K562 (cell line): ENCODE results near the gene MYH6. TPM values are rescaled to one million over a fixed set of nuclear protein-coding genes. Genes with fewer than 3 reads are reported as not detected.

Experiments used
- ATAC-seq: fragments of 200-7000 bp; cut with Tn5 transposase; 3 replicates; pipeline ENCODE4 v1.9.1; 2020; ENCODE audit warnings: moderate library complexity
- BruUV-seq: library from RNA; stranded (reverse); fragments of 400-500 nt; replicated peaks from 2 replicates; lab custom pipeline; 2021; lab: Mats Ljungman, UMichigan
- CTCF ChIA-PET: fragments of 300-600 bp; formaldehyde crosslinking; extraction: SDS; loops from one replicate; lab custom pipeline; 2021; ENCODE audit warnings: low intra/inter-chr PET ratio; lab: Yijun Ruan, JAX
- POLR2A ChIA-PET: fragments of 300-600, 350-650 bp; sonication (Branson Sonifier 250); formaldehyde crosslinking; extraction: SDS; loops from one replicate; lab custom pipeline; 2021; ENCODE audit warnings: antibody characterized with exemption, inconsistent platforms; lab: Yijun Ruan, JAX
- DNase-seq, 4 experiments: peaks; one replicate each; pipeline versions ENCODE4 v3.0.0 to v3.0.0-alpha.2; 2011 to 2018; ENCODE audit warnings: low spot score in 3 of 4, mixed read lengths in 3 of 4; ENCODE audit errors: extremely low read depth in 1 of 4
- FAIRE-seq: peaks from 2 replicates; lab custom pipeline; 2011; peaks lifted over from hg19 to GRCh38; lab: Jason Lieb, UNC
- H2AFZ ChIP-seq: 2 replicates; pipeline ENCODE4 v1.6.0; 2011; ENCODE audit warnings: low read depth, low read length, control low read depth, inconsistent platforms
- H3K27ac ChIP-seq: fragments of 200-600 bp; 3 replicates; pipeline ENCODE4 v1.8.0; 2011; ENCODE audit warnings: low read depth, mild to moderate bottlenecking, control low read depth, inconsistent platforms, low read length, moderate library complexity, mixed read lengths; ENCODE audit errors: extremely low read depth
- H3K27me3 ChIP-seq, 2 experiments: fragments of 300-600 bp in 1 of 2; 2 replicates in 1 of 2; 3 replicates in 1 of 2; pipeline versions ENCODE4 v1.6.0 to v1.8.0; 2011; ENCODE audit warnings: inconsistent platforms in 2 of 2, low read length in 2 of 2, mild to moderate bottlenecking in 1 of 2, mixed read lengths in 1 of 2, moderate library complexity in 1 of 2; ENCODE audit not compliant: control insufficient read depth in 2 of 2, insufficient read depth in 2 of 2
- H3K36me3 ChIP-seq: fragments of 300-600 bp; 3 replicates; pipeline ENCODE4 v1.8.0; 2011; ENCODE audit warnings: mild to moderate bottlenecking, low read length, inconsistent platforms; ENCODE audit not compliant: control insufficient read depth, insufficient read depth
- H3K4me1 ChIP-seq, 2 experiments: fragments of 200-600 bp in 1 of 2; replicated peaks in 1 of 2; 2 replicates in 1 of 2; 3 replicates in 1 of 2; pipeline versions ENCODE4 v1.5.1 to v1.8.0; 2011; ENCODE audit warnings: inconsistent platforms in 2 of 2, low read length in 2 of 2, mild to moderate bottlenecking in 1 of 2, mixed read lengths in 1 of 2, moderate library complexity in 1 of 2; ENCODE audit not compliant: control insufficient read depth in 2 of 2, insufficient read depth in 2 of 2
- H3K4me2 ChIP-seq: 2 replicates; pipeline ENCODE4 v1.6.1; 2011; ENCODE audit warnings: low read length, control low read depth, inconsistent platforms, mixed read lengths; ENCODE audit not compliant: insufficient read depth
- H3K4me3 ChIP-seq: fragments of 200-600 bp; sonication (generic), shearing (Covaris generic); 2 replicates; pipeline ENCODE4 v1.5.1; 2016; ENCODE audit warnings: control low read depth, inconsistent platforms
- H3K79me2 ChIP-seq: fragments of 200-600 bp; 3 replicates; pipeline ENCODE4 v1.8.0; 2011; ENCODE audit warnings: low read length, inconsistent platforms; ENCODE audit not compliant: control insufficient read depth, insufficient read depth
- H3K9ac ChIP-seq, 2 experiments: 2 replicates each; pipeline versions ENCODE4 v1.6.0 to v1.6.1; 2011; ENCODE audit warnings: low read depth in 2 of 2, low read length in 2 of 2, control low read depth in 1 of 2, inconsistent platforms in 1 of 2, mild to moderate bottlenecking in 1 of 2, mixed read lengths in 1 of 2; ENCODE audit not compliant: insufficient read depth in 1 of 2
- H3K9me1 ChIP-seq: one replicate; pipeline ENCODE4 v1.6.0; 2011; ENCODE audit warnings: inconsistent platforms, mild to moderate bottlenecking, low read length, moderate library complexity; ENCODE audit not compliant: control insufficient read depth, insufficient read depth
- H3K9me3 ChIP-seq: replicated peaks from 2 replicates; pipeline ENCODE4 v1.5.1; 2011; ENCODE audit warnings: low read depth, low read length, inconsistent platforms; ENCODE audit not compliant: control insufficient read depth, insufficient read depth
- H4K20me1 ChIP-seq: replicated peaks from 2 replicates; pipeline ENCODE4 v1.6.1; 2011; ENCODE audit warnings: low read length, inconsistent platforms, mixed read lengths; ENCODE audit not compliant: control insufficient read depth, insufficient read depth
- ARID1B ChIP-seq: fragments of 450-650 bp; IDR thresholded peaks from 2 replicates; pipeline ENCODE4 v1.6.1; 2016; ENCODE audit warnings: antibody characterized with exemption, mild to moderate bottlenecking, inconsistent platforms
- HDAC8 ChIP-seq: fragments of 450-650 bp; IDR thresholded peaks from 2 replicates; pipeline ENCODE4 v1.6.1; 2016; ENCODE audit warnings: mild to moderate bottlenecking, missing genetic modification characterization, moderate library complexity, missing compliant biosample characterization
- JUNB ChIP-seq: fragments of 450-650 bp; formaldehyde crosslinking; conservative IDR thresholded peaks from 2 replicates; pipeline ENCODE4 v1.4.0; 2020; ENCODE audit warnings: mild to moderate bottlenecking
- KDM4B ChIP-seq, 2 experiments: fragments of 450-650 bp in 1 of 2; sonication (generic) in 1 of 2; IDR thresholded peaks; 2 replicates each; pipeline ENCODE4 v1.6.1; 2016 to 2017; ENCODE audit warnings: borderline replicate concordance in 2 of 2, antibody characterized with exemption in 1 of 2, low read depth in 1 of 2, mild to moderate bottlenecking in 1 of 2
- MCM5 ChIP-seq: fragments of 450-650 bp; IDR thresholded peaks from 2 replicates; pipeline ENCODE4 v1.6.1; 2016; ENCODE audit warnings: low read depth
- POLR2H ChIP-seq: IDR thresholded peaks from 2 replicates; pipeline ENCODE4 v1.6.1; 2016; ENCODE audit warnings: missing genetic modification characterization, low read depth, mild to moderate bottlenecking, control low read depth, missing compliant biosample characterization, moderate library complexity
- RBM34 ChIP-seq: fragments of 200-400 bp; formaldehyde crosslinking; IDR thresholded peaks from 2 replicates; pipeline ENCODE4 v1.6.1; 2018; ENCODE audit warnings: low read length, borderline replicate concordance; ENCODE audit not compliant: insufficient read depth
- THRA ChIP-seq: fragments of 450-650 bp; IDR thresholded peaks from 2 replicates; pipeline ENCODE4 v1.6.1; 2017; ENCODE audit warnings: mild to moderate bottlenecking, moderate library complexity
- UBTF ChIP-seq, 2 experiments: IDR thresholded peaks; 2 replicates each; pipeline ENCODE4 v1.6.1; 2012; ENCODE audit warnings: improper control_type of control experiment in 2 of 2, low read depth in 2 of 2, low read length in 2 of 2, borderline replicate concordance in 1 of 2
- ZFP91 ChIP-seq: sonication (generic); formaldehyde crosslinking; IDR thresholded peaks from 2 replicates; pipeline ENCODE4 v1.8.0; 2022; ENCODE audit warnings: mild to moderate bottlenecking, missing genetic modification reagents
- ZNF3 ChIP-seq: fragments of 250-450 bp; sonication (Bioruptor Pico); IDR thresholded peaks from 2 replicates; pipeline ENCODE4 v1.5.0; 2021; ENCODE audit warnings: mild to moderate bottlenecking, moderate library complexity
- ZNF561 ChIP-seq: fragments of 450-650 bp; formaldehyde crosslinking; conservative IDR thresholded peaks from 2 replicates; pipeline ENCODE4 v1.4.0; 2020; ENCODE audit warnings: mild to moderate bottlenecking, moderate library complexity
- WGBS: fragments of 100-300 bp; shearing (Covaris generic); methylation state at CpG from one replicate; pipeline ENCODE4 v1.1.6; 2016; ENCODE audit warnings: low coverage, mixed read lengths; ENCODE audit not compliant: insufficient coverage; ENCODE audit errors: missing lambda C conversion rate; 5-methylcytosine and 5-hydroxymethylcytosine counted together
- in situ Hi-C: fragments of 300-500 bp; cut with MboI; formaldehyde crosslinking; loops from 4 replicates; pipeline ENCODE4 v1.15.0; 2018; ENCODE audit warnings: inconsistent platforms, mixed read lengths
- intact Hi-C: fragments of 100-400 bp; cut with micrococcal nuclease; formaldehyde crosslinking; loops from 2 replicates; pipeline ENCODE4 v1.14.2; 2022
- polyA plus RNA-seq, 8 experiments: library from polyadenylated mRNA; depleted of rRNA in 4 of 8; stranded (reverse) in 5 of 8; unstranded in 3 of 8; fragments of >200 nt; fragmentation: Nextera tagmentation in 2 of 8; fragmentation: Illumina TruSeq in 1 of 8; extraction: Ambion mirVana in 2 of 8; extraction: Trizol in 1 of 8; gene quantifications; 2 replicates each; pipeline versions ENCODE4 v1.2.1 to v1.2.3, GENCODE V29; 2011 to 2014; ENCODE audit warnings: inconsistent platforms in 1 of 8, missing spikeins in 1 of 8
- total RNA-seq, 7 experiments: library from RNA; depleted of rRNA in 6 of 7; stranded (reverse); fragments of >200 nt in 6 of 7; fragmentation: Illumina TruSeq in 2 of 7; extraction: Trizol in 2 of 7; gene quantifications; 2 replicates each; pipeline versions ENCODE4 v1.2.1 to v1.2.3, GENCODE V29; 2011 to 2021; ENCODE audit warnings: low replicate concordance in 1 of 7

The MYH6 gene
- total and polyA plus RNA-seq, 9 of the 15 experiments (the other 6 are each of a cell fraction or from before 2014, with no cell fraction given): not detected

- H3K4me2 ChIP-seq: no peak overlapping the region
- CTCF ChIA-PET: interaction anchor here (0.6 to 3.8 kb wide), 5 partner anchors 52 to 312 kb away, joined by 3 to 19 read pairs (median 12); partner anchors contain the start of gene CEBPE
- intact Hi-C loops: loop anchor here (1.0 kb wide), 2 partner anchors 52 to 115 kb away; no protein-coding TSS in a partner anchor
- peaks cover 0 to 19% of the 10 kb centered on the region in 2 experiments; a peak in 2 of 5 replicates for H3K4me1 ChIP-seq
- no TSS peak for BruUV-seq
- POLR2A ChIA-PET: interaction anchor here (0.5 to 0.9 kb wide), 6 partner anchors 9 to 262 kb away, joined by 3 to 4 read pairs (median 3); partner anchors contain the start of gene CEBPE
- peak; percentile 52 for ATAC-seq
- H2AFZ ChIP-seq: no peak overlapping the region
- H3K27ac ChIP-seq: no peak overlapping the region
- peak overlapping the region in 1 of 2 experiments; percentile 71; a peak in 2 of 4 replicates for H3K9ac ChIP-seq
- in situ Hi-C loops: loop anchor here (10.0 kb wide), 1 partner anchor 116 kb away; no protein-coding TSS in a partner anchor
- H3K36me3 ChIP-seq: no peaks in the 10 kb centered on the region
- no peak for FAIRE-seq
- H3K79me2 ChIP-seq: no peaks in the 10 kb centered on the region
- DNase-seq: no peak
- TF ChIP-seq HDAC8 (tag): no peak
- no peak for TF ChIP-seq THRA
- no peak for TF ChIP-seq RBM34
- no peak for TF ChIP-seq ZNF3 (CRISPR knock-in tag)
- TF ChIP-seq JUNB (CRISPR knock-in tag): no peak
- no peak for TF ChIP-seq MCM5
- TF ChIP-seq ZNF561 (CRISPR knock-in tag): no peak
- no peak for TF ChIP-seq ZFP91 (CRISPR knock-in tag)
- TF ChIP-seq UBTF (IDR thresholded peaks at IDR 0.05; ENCODE audit: borderline replicate concordance in 1 of 2, low read depth in 2 of 2, low read length in 2 of 2): no peak
- no peak for TF ChIP-seq POLR2H (tag)
- TF ChIP-seq KDM4B (IDR thresholded peaks at IDR 0.05; ENCODE audit: borderline replicate concordance in 2 of 2, low read depth in 1 of 2): no peak
- TF ChIP-seq ARID1B: no peak
- no peaks in the 10 kb centered on the region; the same call in 1 of the 2 replicates for H4K20me1 ChIP-seq
- H3K27me3 ChIP-seq: peaks cover 5 to 61% of the 10 kb centered on the region in 2 experiments; a peak in 4 of 5 replicates
- H3K9me3 ChIP-seq: no peaks in the 10 kb centered on the region
- H3K4me3 ChIP-seq: no peak overlapping the region
- no peaks in the 10 kb centered on the region for H3K9me1 ChIP-seq
- 6% methylated on average over 15 of the region's 16 CpGs for WGBS
These were observed 27.7 kb downstream of the MYH6 start for GRCh38 chr14:23380197-23380914.
